ENCODE results near the gene RPRD1B.

DNA sequence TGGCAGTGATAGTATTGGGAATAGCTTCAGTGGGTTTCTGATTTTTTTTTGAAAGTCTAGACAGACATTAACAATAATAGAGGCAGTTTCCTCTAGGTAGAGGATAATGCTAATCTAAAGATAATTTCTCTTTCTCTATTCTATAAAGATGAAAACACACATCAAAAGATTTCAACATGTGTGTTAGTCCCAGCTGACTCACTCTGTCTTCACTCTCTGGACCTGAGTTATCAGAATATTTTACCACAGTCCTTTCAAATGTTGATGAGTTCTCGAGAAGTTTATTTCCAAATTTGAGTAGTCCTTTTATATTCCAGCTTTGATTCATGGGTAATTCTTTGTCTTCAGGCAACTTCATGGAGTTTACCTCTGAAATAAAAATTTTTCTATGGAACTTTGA, 17.1 kb downstream of the RPRD1B start:
- TF ChIP-seq EZH2 (IDR thresholded peaks at IDR 0.05; ENCODE audit: low read depth, unreplicated experiment) (no peak), POLR2AphosphoS5 (IDR thresholded peaks at IDR 0.05; ENCODE audit: low read depth) (no peak), JUNB (IDR thresholded peaks at IDR 0.05; ENCODE audit: unreplicated experiment) (no peak), CREB1 (CRISPR knock-in tag; IDR thresholded peaks at IDR 0.05; ENCODE audit: low read depth) (no peak)
- TF ChIP-seq, protein P1, sequence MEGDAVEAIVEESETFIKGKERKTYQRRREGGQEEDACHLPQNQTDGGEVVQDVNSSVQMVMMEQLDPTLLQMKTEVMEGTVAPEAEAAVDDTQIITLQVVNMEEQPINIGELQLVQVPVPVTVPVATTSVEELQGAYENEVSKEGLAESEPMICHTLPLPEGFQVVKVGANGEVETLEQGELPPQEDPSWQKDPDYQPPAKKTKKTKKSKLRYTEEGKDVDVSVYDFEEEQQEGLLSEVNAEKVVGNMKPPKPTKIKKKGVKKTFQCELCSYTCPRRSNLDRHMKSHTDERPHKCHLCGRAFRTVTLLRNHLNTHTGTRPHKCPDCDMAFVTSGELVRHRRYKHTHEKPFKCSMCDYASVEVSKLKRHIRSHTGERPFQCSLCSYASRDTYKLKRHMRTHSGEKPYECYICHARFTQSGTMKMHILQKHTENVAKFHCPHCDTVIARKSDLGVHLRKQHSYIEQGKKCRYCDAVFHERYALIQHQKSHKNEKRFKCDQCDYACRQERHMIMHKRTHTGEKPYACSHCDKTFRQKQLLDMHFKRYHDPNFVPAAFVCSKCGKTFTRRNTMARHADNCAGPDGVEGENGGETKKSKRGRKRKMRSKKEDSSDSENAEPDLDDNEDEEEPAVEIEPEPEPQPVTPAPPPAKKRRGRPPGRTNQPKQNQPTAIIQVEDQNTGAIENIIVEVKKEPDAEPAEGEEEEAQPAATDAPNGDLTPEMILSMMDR (conservative IDR thresholded peaks at IDR 0.05; ENCODE audit: low read depth in 2 of 2) = no peak
- TF ChIP-seq, protein P2, sequence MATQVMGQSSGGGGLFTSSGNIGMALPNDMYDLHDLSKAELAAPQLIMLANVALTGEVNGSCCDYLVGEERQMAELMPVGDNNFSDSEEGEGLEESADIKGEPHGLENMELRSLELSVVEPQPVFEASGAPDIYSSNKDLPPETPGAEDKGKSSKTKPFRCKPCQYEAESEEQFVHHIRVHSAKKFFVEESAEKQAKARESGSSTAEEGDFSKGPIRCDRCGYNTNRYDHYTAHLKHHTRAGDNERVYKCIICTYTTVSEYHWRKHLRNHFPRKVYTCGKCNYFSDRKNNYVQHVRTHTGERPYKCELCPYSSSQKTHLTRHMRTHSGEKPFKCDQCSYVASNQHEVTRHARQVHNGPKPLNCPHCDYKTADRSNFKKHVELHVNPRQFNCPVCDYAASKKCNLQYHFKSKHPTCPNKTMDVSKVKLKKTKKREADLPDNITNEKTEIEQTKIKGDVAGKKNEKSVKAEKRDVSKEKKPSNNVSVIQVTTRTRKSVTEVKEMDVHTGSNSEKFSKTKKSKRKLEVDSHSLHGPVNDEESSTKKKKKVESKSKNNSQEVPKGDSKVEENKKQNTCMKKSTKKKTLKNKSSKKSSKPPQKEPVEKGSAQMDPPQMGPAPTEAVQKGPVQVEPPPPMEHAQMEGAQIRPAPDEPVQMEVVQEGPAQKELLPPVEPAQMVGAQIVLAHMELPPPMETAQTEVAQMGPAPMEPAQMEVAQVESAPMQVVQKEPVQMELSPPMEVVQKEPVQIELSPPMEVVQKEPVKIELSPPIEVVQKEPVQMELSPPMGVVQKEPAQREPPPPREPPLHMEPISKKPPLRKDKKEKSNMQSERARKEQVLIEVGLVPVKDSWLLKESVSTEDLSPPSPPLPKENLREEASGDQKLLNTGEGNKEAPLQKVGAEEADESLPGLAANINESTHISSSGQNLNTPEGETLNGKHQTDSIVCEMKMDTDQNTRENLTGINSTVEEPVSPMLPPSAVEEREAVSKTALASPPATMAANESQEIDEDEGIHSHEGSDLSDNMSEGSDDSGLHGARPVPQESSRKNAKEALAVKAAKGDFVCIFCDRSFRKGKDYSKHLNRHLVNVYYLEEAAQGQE (IDR thresholded peaks at IDR 0.05; ENCODE audit: unreplicated experiment) = no peak
